Lower lobe of right lung (tissue), 2 donors: Measurements from ENCODE around the gene APOA4. TPM values are rescaled to one million over a fixed set of nuclear protein-coding genes. Genes with fewer than 3 reads are reported as not detected.

Experiments
- ATAC-seq, 2 donors: fragments of 200-7000 bp; cut with Tn5 transposase; one replicate each; pipeline ENCODE4 v1.9.1; 2020 to 2022; ENCODE audit warnings: mild to moderate bottlenecking in 2 of 2, moderate library complexity in 2 of 2
- DNase-seq: peaks from one replicate; pipeline ENCODE4 v3.0.0-alpha.2; 2020
- H3K27ac ChIP-seq: fragments of 200-600 bp; one replicate; pipeline ENCODE4 v1.8.0; 2022
- H3K27me3 ChIP-seq: fragments of 200-600 bp; one replicate; pipeline ENCODE4 v1.8.0; 2022; ENCODE audit warnings: low read depth
- H3K36me3 ChIP-seq: fragments of 200-600 bp; one replicate; pipeline ENCODE4 v1.8.0; 2022; ENCODE audit warnings: mild to moderate bottlenecking
- H3K4me1 ChIP-seq: fragments of 200-600 bp; one replicate; pipeline ENCODE4 v1.8.0; 2022
- H3K4me3 ChIP-seq: fragments of 200-600 bp; one replicate; pipeline ENCODE4 v1.8.0; 2022; ENCODE audit warnings: mild to moderate bottlenecking
- H3K9me3 ChIP-seq: fragments of 200-600 bp; one replicate; pipeline ENCODE4 v1.8.0; 2022
- intact Hi-C: fragments of 100-400 bp; cut with DNase I; formaldehyde crosslinking; loops from one replicate; pipeline ENCODE4 v1.11.0; 2022
- total RNA-seq: library from RNA; stranded (reverse); fragmentation: NEBNext Ultra II Directional; extraction: Animal tissue kit (Norgen Biotek cat#: 25700); gene quantifications from one replicate; pipeline ENCODE4 v1.2.1, GENCODE V29; 2021
- TF ChIP-seq, protein P1 (sequence below): fragments of 200-600 bp; IDR thresholded peaks from one replicate; pipeline ENCODE4 v1.8.0; 2022; ENCODE audit warnings: antibody characterized with exemption, mild to moderate bottlenecking
- donor health status: DM: no; HTN: yes; CAD: no; lungs with severe emphysema.

APOA4 gene
- total RNA-seq, 1 donor from 2014 or later = not detected

DNA sequence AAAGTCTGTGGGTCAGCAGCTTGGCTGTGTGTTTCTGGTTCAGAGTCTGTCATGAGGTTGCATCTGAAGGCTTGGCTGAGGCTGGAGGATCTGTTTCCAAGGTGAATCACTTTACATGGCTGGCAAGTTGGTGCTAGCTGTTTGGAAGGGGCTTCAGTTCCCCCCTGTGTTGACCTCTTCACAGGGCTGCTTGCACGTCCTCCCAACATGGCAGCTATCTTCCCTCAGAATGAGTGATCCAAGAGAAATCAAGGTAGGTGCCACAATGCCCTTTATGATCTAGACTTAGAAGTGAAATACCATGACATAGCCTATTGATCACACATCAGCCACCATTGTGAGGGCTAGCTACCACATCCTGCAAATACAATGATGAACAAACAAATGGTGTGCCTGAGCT is 9.9 kb downstream of the APOA4 start:
- Histone ChIP-seq H3K9me3 (no peaks in the 10 kb centered on the region), H3K36me3 (no peaks in the 10 kb centered on the region), H3K4me3 (no peak overlapping the region), H3K27ac (no peak overlapping the region), H3K4me1 (no peaks in the 10 kb centered on the region), H3K27me3 (no peaks in the 10 kb centered on the region)
- no peak for ATAC-seq
- TF ChIP-seq, protein P1, sequence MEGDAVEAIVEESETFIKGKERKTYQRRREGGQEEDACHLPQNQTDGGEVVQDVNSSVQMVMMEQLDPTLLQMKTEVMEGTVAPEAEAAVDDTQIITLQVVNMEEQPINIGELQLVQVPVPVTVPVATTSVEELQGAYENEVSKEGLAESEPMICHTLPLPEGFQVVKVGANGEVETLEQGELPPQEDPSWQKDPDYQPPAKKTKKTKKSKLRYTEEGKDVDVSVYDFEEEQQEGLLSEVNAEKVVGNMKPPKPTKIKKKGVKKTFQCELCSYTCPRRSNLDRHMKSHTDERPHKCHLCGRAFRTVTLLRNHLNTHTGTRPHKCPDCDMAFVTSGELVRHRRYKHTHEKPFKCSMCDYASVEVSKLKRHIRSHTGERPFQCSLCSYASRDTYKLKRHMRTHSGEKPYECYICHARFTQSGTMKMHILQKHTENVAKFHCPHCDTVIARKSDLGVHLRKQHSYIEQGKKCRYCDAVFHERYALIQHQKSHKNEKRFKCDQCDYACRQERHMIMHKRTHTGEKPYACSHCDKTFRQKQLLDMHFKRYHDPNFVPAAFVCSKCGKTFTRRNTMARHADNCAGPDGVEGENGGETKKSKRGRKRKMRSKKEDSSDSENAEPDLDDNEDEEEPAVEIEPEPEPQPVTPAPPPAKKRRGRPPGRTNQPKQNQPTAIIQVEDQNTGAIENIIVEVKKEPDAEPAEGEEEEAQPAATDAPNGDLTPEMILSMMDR = no peak
- intact Hi-C loops = no loop called here
- DNase-seq = no peak

DNA sequence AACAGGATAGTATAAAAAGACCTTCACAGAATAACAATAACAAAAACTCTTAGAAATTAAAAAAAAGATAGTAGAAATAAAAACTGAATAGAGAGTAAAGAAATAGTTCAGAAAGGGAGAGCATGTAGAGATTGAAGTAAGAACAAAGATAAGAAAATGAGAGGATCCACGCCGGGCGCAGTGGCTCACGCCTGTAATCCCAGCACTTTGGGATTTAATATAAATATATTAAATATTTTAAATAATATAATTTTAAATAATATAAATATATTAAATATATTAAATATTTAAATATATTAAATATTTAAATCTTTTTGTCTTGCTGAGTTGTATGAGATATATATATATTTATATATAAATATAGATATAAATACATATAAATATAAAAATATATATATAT is 11.0 kb downstream of the APOA4 start:
- DNase-seq = no peak
- Histone ChIP-seq H3K4me1 (no peaks in the 10 kb centered on the region), H3K27me3 (no peaks in the 10 kb centered on the region), H3K4me3 (no peak overlapping the region), H3K36me3 (no peaks in the 10 kb centered on the region), H3K9me3 (no peaks in the 10 kb centered on the region), H3K27ac (no peak overlapping the region)
- ATAC-seq = no peak
- intact Hi-C loops = no loop called here
- TF ChIP-seq, protein P1 = no peak

DNA sequence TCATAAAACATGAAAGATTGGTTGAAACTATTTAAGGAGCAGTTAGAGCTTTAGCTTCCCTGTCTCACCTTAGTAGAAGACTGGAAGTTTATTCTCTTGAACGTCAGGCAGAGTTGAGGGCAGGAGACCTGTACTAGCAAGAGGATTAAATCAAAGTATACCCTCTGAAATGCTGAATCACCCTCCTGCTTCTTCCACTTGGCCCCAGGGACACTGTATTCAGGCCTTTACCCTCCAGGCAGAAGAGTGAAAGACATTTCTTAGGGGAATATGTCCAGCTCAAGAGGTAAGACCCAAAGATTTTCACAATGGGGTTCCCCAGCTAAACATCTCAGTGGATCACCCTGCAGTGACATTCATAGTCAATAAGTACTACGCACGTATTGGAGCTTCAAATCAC is 11.9 kb downstream of the APOA4 start:
- H3K4me3 ChIP-seq = no peak overlapping the region
- TF ChIP-seq, protein P1 = no peak
- no peak for DNase-seq
- no peak for ATAC-seq
- intact Hi-C loops = no loop called here
- no peaks in the 10 kb centered on the region for H3K36me3 ChIP-seq
- H3K9me3 ChIP-seq = no peaks in the 10 kb centered on the region
- no peak overlapping the region for H3K27ac ChIP-seq
- no peaks in the 10 kb centered on the region for H3K4me1 ChIP-seq
- no peaks in the 10 kb centered on the region for H3K27me3 ChIP-seq

DNA sequence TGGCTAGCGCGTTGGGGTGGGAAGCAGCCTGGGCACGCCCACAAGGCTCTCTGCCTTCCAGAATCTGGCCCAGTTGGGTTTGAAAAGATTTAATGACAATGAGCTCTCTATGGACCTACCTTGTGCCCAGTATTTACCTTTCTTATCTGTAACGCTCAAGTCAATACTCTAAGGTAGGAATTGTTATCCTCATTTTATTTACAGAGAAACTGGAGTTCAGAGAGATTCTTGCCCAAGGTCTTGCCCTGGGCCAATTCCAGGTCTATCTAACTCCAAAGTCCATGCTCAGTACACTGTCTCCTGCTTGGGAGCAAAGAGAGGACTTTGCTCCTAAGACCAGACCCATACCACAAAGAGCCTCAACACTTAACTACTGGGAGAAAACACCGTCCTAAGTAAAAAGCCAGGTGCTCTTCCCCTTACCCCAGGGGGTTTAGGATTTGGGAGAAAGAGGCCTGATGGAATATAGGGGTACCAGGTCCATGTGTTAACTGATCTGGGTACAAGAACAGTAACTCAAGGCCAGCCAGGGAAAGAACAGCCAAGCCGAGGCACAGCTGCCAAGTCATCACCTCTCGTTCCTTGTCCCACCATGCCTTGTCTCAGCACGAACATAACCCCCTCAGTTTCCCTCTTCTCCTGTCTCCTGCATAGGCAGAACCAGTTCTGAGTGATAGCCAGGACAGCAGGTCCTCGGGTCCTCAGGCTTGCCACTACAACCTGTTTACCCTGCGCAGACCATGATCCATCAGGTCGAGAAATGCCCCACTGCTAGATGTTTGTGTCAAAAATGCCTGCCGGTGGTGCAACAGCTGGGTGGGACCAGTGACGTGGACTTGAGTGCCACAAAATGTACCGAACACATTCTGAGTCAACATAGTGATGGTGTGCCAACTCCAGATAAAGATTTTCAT is 14.6 kb downstream of the APOA4 start:
- DNase-seq (peak; percentile 85), ATAC-seq (peak; percentile 91)
- Histone ChIP-seq H3K27me3 (no peaks in the 10 kb centered on the region), H3K4me3 (no peak overlapping the region), H3K36me3 (no peaks in the 10 kb centered on the region), H3K4me1 (no peaks in the 10 kb centered on the region), H3K27ac (peak overlapping the region; percentile 75), H3K9me3 (no peaks in the 10 kb centered on the region)
- intact Hi-C loops = no loop called here
- TF ChIP-seq, protein P1 = no peak

DNA sequence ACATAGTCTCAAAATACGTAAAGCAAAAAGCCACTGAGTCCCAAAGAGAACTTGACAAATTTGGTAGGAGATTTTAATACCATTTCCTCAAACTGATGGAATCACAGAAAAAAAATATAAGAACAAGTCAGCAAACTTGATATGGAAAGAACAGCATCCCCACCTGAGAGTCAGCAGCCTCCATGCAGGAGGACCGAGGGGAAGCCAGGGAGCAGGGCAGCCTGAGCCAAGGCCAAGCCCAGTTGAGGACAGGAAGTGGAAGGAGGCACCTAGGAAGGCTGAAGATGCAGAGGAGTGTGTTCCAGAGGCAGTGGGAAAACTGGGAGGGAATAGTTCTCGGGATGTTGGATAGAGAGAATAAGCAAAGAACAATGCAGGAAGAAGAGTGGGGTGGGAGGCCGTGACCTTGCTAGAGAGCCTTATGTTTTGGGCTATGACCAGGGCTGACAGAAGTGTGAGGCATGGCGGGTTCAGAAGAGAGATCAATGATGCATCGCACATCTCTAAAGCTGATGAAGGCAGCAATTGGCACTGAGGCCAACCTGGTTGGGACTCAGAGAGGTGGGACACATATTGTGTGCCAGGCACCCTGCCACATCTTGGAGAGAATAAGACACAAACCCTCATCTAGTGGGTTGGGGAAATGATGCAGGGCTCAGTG is 15.4 kb downstream of the APOA4 start:
- DNase-seq (no peak), ATAC-seq (no peak)
- TF ChIP-seq, protein P1 = no peak
- intact Hi-C loops = no loop called here
- H3K36me3 ChIP-seq = no peaks in the 10 kb centered on the region
- H3K9me3 ChIP-seq = no peaks in the 10 kb centered on the region
- H3K4me1 ChIP-seq = no peaks in the 10 kb centered on the region
- H3K27me3 ChIP-seq = no peaks in the 10 kb centered on the region
- peak overlapping the region; percentile 75 for H3K27ac ChIP-seq
- H3K4me3 ChIP-seq = no peak overlapping the region
